HG03108 (cell line): ENCODE data around the gene CHST12.
"Not testable (repeated sequence)": the region's sequence is repeated elsewhere in the genome, so short reads cannot be mapped to it uniquely, and the experiment has no call there.

ENCODE experiments used
- ATAC-seq: cut with Tn5 transposase; IDR thresholded peaks from one replicate; pipeline ENCODE4 v1.9.1; 2021; ENCODE audit warnings: moderate library complexity; ENCODE audit not compliant: unreplicated experiment

The CHST12 gene

DNA sequence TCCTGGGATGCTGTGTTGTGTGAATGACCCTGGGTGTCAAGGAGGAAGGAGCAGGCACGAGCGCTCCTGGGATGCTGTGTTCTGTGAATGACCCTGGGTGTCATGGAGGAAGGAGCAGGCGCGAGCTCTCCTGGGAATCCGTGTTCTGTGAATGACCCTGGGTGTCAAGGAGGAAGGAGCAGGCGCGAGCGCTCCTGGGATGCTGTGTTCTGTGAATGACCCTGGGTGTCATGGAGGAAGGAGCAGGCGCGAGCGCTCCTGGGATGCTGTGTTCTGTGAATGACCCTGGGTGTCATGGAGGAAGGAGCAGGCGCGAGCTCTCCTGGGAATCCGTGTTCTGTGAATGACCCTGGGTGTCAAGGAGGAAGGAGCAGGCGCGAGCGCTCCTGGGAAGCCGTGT, 25.9 kb upstream of the CHST12 start:
- not testable (repeated sequence) for ATAC-seq

- ATAC-seq, result not testable (repeated sequence)
Measured at GRCh38 chr7:2378125-2378524, 25.3 kb upstream of the CHST12 start.

- no peak for ATAC-seq
Measured at GRCh38 chr7:2379161-2379560, 24.2 kb upstream of the CHST12 start.

- ATAC-seq, result no peak
Measured at GRCh38 chr7:2379821-2380450, 23.5 kb upstream of the CHST12 start.

- ATAC-seq, result no peak
Measured at GRCh38 chr7:2380461-2380860, 22.9 kb upstream of the CHST12 start.

GRCh38 chr7:2381227-2381626, 22.2 kb upstream of the CHST12 start:
- no peak for ATAC-seq

DNA sequence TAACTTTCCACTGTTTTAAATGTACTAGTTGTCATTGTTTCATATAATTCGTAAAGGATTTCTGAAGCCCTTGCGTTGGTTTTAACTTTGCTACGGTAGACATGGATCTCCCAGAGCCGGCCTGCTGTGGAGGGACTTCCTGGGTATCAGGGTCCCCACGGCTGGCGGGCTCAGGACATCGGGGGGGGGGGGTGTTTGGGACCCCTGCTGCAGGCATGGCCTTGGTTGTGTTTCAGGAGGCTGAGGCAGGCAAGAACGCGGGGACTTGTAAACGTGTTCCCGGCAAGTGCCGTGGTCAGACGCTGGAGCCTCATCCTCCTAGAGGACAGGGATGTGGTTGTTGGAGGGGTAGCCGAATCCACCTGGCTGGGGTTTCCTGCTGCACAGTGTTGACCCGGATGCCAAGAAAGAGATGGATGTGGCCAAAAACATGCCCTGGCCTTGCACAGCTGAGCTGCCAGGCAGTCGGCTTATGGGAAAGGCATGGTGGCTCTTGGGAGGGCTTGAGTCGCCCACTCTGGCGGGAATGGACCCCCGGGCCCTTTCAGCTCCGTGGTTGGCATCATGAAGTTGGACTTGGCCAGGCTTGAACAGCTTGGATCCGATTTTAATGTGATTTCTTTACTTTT, 21.4 kb upstream of the CHST12 start:
- no peak for ATAC-seq

- no peak for ATAC-seq
Measured at GRCh38 chr7:2383543-2384274, 19.7 kb upstream of the CHST12 start.

DNA sequence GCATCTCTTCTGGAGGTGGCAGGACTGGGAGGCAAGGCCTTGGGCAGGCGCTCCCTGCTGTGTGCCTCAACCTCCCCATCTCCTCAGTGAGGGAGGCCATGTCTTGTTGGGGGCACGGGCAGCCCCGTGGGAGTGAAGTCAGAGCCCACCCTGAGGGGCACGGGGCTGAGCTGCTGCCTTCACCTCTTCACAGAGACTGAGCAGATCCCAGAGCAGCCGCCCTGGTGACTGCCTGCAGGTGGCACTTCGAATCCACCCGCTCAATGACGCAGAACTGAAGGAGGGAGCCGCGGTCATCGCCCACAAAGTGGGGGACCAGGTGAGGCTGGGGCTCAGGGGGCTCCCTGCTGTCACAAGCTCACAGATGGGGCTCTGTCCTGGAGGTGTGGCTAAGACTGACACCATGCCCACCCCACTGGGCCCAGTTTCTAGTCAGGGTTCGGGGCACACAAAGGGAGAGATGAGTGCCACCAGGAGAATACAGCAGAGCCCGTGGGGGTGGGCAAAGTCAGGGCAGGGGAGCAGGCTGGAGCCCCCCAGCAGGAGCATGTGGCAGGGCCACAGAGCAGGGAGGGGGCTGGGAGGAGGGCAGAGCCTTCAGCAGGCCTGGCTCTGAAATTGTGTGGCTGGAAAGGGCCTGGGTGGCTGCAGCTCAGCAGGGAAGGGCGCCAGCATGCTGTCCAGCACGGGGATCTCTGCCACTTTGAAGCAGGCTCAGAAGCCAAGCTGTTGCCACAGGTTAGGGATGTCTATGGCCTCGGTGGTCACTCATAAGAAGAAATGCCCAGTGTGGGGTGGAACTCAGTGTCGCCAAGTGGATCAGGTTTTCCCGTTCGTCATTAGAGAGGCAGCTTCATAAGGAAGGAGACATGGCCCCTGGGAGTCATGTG, 18.8 kb upstream of the CHST12 start:
- ATAC-seq, result no peak

GRCh38 chr7:2386122-2386521, 17.3 kb upstream of the CHST12 start:
- not testable (repeated sequence) for ATAC-seq

DNA sequence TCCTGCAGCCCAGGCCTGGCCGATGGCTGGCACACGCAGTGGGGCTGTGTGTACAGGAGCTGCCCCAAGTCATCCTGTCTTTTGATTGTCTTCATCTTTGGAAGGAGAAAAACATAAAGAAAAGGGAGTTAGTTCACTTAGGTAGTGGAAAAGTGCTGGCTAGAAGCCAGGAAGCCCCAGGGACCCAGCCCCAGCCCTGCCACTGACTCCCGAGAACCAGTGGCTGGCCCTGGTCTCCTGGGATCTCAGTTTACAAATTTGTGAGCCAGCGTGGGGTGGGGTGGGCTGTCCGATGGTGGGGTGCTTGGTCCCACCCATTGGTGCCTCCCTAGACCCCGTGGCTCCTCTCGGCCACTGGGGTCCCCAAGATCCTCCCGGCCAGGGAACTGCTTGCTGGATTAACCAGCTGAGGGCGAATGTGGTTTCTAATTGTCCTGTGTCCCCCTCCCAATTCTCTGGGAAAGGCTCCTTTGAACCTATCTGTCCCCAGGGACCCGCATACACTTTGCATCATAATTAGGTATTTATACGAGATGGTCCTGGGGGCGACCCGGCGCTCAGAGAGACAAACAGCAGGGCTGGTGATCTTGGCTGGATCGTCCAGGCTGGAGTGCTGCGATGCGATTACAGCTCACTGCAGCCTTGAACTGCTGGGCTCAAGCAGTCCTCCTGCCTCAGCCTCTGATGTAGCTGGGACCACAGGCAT, 16.3 kb upstream of the CHST12 start:
- ATAC-seq, result no peak

DNA sequence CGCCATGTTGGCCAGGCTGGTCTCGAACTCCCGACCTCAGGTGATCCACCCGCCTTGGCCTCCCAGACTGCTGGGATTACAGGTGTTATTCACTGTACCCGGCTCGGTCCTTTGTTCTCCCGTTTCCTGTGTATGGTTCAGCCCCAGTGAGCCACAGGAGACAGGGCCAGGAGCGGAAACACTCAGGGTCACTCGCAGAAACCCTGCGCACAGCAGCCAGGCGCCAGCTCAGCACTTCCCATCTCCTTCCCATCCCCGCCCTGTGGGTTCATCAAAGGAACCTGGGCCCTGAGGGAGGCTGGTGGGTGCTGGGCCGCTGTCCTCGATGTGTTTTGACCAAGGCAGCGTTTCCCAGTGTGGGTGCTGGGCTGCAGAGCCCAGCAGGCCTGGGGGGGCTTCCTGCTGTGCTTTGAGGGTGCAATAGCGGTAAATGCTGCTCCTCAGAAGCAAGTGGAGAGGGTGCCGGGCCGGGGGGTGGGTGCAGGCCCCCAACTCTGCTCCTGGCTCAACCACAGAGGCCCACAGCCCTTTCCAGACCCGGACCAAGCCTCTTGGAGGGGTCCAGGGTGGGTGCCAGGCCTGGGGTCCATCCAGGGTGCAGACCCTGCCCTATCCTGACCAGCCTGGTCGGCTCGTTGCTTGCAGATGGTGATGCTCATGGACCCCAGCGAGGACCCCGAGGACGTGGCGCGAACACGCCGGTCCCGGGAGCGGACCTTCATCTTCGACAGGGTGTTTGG, 15.3 kb upstream of the CHST12 start:
- no peak for ATAC-seq

GRCh38 chr7:2388637-2388954, 14.8 kb upstream of the CHST12 start:
- ATAC-seq, result no peak

DNA sequence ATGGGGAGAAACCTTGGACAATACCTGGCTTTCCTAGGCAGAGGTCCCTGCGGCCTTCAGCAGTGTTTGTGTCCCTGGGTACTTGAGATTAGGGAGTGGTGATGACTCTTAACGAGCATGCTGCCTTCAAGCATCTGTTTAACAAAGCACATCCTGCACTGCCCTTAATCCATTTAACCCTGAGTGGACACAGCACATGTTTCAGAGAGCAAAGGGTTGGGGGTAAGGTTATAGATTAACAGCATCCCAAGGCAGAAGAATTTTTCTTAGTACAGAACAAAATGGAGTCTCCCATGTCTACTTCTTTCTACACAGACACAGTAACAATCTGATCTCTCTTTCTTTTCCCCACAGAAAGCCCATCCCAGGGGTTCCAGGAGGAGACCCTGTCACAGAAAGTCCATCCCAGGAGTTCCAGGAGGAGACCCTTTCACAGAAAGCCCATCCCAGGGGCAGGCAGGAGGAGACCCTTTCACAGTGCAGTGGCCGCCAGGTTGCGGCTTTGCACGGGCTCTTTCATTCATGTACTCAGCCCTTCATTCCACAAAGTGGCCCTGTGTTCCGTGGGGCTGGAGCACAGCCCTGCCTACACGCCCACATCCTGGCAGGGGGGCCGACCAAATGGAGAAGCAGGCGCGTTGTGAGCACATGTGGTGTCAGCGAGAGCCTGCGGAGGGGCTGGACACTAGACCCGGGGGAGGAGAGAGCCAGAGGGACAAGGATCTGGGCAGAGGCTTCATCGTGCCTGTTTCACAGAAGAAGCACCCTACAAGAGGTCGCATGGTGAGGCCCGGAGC, 13.2 kb upstream of the CHST12 start:
- not testable (repeated sequence) for ATAC-seq

- no peak for ATAC-seq
Measured at GRCh38 chr7:2393706-2394105, 9.7 kb upstream of the CHST12 start.

- ATAC-seq, result no peak
Measured at GRCh38 chr7:2394566-2395082, 8.8 kb upstream of the CHST12 start.

GRCh38 chr7:2398506-2398905, 4.9 kb upstream of the CHST12 start:
- ATAC-seq, result no peak

DNA sequence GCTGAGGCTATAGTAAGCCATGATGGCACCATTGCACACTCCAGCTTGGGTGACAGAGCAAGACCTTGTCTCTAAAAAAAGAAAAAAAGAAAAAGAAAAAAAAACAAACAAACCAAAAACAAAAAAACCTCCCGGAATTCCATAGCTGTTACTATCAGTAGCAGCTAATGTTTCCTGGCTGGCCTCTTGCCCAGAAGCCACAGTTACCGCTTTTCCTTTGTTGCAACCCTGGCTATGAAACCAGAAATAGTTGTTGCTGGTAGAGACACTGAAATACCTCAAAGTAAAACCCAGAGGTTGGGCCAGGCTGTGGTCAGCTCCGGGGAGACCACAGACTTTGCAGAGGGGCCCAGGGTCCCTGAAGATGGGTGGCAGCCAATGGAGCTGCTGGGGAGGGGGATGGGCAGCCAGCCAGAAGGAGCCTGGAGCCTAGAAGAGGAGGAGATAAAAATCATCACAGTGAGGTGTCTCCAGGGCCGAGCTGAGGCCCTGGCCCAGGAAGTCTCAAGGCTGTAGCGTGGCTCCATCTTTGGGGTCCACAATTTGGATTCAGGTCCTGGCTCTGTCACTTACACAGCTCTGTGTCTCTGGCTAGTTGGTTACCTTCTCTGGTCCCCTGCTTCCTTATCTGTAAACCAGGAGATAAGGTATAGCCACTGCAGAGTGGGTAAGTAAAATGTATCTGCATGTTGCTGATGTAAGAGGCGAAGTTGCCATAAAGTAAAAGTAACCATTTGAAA, 3.4 kb upstream of the CHST12 start:
- ATAC-seq, result no peak

GRCh38 chr7:2402687-2403013, 761 bp upstream of the CHST12 start:
- ATAC-seq, result no peak
